Inflammatory macrophage (primary cell): Measurements from ENCODE around the gene SAXO2.
"Not testable (repeated sequence)": the region's sequence is repeated elsewhere in the genome, so short reads cannot be mapped to it uniquely, and the experiment has no call there.

Source experiments
- DNase-seq, 2 donors: peaks; one replicate each; pipeline ENCODE4 v3.0.0-alpha.2; 2020 to 2022

Gene SAXO2

DNA sequence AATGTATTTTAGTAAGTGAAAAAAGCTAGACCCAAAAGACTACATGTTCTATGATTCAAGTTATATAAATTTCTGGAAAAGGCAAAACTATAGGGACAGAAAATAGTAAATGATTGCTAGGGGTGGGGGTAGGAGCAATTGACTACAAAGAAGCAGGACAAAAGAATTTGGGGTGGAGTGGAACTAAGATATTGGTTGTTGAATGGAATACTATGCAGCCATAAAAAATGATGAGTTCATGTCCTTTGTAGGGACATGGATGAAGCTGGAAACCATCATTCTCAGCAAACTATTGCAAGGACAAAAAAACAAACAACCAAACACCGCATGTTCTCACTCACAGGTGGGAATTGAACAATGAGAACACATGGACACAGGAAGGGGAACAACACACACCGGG is 25.6 kb downstream of the SAXO2 start:
- DNase-seq: not testable (repeated sequence)

DNA sequence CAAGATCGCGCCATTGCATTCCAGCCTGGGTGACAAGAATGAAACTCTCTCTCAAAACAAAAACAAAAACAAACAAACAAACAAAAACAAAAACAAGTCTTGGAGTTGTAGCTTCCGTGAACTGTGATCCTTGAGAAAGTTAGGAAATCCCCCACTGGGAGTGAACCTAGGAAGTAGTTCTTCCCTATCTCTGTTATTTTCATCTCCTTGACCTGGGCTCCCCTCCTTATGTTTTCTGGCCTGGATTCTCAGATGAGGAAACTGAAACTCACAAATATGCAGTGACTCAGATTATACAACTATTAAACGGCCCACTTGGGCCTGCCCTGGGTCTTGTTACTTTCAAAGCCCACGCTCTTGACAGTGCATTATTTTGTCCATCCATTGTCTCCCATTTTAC is 29.7 kb downstream of the SAXO2 start:
- no peak for DNase-seq

DNA sequence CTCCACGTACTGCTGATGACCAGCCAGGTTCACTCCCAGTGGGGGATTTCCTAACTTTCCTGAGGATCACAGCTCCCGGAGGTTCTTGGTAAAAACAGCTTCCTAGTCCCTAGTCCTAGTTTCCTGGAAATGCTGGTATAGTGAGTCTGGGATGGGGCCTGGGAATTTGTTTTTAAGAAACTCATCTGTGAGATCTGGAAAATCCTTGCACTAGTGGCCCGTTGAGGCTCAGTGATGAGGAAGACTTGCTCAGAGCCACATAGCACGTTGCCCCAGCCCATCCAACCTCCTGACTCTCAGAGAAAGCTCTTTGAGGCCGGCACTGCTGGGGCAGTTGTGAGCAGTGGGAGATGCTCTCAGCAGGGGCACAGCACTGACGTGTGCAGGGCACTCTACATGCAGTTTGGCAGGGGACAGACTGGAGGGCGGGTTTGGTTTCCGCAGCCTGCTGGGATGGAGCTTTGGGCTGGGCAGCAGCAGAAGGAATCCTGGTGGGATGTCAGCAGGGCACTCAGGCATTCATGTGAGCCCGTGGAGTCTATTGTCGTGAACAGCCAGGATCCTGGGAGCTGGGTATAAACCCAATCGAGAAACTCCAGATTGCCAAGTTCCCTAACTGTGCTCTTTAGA is 31.6 kb downstream of the SAXO2 start:
- DNase-seq: no peak

DNA sequence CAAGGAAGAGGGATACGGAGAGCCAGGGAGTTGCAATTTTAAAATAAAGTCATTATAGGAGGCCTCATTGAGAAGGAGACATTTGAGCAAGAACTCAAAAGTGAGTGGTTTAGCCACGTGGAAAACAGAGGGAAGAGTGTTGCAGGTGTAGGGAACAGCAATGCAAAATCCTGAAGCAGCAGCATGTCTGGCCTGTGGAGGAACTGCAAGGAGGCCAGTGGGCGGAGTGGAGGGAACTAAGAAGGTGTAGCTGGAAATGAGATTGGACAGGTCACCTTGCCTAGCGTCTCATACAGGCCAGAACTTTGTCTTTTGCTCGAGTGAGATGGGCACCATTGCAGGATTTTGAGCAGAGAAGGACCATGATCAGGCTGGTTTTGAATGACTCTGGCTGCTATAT is 34.9 kb downstream of the SAXO2 start:
- DNase-seq: no peak

DNA sequence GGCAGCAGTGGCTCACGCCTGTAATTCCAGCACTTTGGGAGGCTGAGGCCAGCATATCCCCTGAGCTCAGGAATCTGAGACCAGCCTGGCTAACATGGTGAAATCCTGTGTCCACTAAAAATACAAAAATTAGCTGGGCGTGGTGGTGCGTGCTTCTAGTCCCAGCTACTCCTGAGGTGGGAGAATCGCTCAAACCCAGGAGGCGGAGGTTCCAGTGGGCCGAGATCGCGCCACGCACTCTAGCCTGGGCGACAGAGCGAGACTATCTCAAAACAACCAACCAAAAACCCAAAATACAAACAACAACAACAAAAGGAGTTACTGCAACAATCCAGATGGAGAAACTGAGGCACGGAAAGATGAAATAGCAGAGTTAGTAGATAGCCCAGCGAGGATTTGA is 35.4 kb downstream of the SAXO2 start:
- DNase-seq: no peak

DNA sequence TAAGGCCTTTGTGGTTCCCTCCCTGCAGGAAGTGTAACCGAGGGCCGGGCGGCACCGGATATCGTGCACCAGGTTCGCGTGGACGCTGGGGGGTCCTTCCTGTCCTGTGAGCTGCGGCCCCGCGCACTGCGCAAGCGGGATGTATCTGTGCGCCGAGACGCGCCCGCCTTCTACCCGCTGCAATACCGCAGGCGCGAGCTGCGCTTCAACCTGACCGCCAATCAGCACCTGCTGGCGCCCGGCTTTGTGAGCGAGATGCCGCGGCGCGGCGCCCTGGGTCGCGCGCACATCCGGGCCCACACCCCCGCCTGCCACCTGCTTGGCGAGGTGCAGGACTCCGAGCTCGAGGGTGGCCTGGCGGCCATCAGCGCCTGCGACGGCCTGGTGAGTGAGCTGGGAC is 35.9 kb downstream of the SAXO2 start:
- no peak for DNase-seq

DNA sequence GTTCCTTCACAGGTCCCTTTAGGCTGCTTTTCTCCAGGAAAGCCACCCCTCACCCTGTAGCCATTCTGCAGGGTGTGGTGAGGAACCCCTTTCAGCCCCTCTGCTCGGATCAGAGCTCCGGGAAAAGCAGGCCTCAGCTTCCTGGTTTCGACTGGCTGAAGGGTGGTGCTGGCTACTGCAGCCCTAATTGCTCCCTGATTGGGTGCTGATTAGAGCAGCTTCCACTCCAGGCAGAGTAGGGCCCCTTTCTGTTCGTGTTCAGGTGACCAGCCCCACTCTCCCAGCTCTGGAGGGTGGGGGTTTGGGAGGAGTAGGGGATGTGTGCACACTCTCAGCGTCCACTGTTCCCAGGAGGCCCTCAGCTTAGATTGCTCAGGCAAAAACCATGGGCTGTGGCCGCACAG is 36.9 kb downstream of the SAXO2 start:
- DNase-seq: not testable (repeated sequence)

DNA sequence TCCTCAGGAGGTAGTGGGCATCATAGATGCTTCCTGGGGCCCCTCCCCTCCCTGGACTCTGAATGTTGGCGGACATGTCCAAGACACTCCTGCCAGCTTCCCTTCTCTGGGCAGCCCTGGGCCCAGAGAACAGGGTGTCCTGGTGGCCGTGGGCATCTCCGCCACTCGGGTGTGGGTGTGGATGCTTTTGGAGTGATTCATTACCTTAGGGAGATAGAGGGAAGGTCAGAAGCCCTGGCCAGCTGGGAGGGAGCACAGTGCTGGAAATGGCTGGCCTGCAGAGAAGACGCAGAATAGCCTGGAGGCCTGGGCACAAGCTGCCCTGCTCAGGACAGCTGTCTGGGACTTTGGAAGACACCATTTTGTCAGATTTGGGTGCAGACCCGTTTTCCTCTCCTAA is 37.7 kb downstream of the SAXO2 start:
- not testable (repeated sequence) for DNase-seq

DNA sequence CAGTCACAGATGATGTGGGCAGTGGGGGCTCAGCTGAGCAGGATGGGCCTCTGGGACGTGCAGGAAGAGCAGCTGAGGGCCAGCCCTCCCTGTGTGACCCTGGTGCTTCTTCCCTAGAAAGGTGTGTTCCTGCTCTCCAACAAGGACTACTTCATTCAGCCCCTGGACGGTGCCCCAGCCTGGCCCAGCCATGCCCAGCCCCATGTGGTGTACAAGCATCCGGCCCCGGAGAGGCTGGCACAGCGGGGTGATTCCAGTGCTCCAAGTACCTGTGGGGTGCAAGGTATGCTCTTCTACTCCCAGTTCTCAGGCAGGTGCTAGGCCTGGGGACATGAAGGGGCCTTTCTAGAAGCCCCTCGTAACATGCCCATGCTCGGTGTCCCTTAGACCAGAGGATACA is 38.3 kb downstream of the SAXO2 start:
- no peak for DNase-seq

DNA sequence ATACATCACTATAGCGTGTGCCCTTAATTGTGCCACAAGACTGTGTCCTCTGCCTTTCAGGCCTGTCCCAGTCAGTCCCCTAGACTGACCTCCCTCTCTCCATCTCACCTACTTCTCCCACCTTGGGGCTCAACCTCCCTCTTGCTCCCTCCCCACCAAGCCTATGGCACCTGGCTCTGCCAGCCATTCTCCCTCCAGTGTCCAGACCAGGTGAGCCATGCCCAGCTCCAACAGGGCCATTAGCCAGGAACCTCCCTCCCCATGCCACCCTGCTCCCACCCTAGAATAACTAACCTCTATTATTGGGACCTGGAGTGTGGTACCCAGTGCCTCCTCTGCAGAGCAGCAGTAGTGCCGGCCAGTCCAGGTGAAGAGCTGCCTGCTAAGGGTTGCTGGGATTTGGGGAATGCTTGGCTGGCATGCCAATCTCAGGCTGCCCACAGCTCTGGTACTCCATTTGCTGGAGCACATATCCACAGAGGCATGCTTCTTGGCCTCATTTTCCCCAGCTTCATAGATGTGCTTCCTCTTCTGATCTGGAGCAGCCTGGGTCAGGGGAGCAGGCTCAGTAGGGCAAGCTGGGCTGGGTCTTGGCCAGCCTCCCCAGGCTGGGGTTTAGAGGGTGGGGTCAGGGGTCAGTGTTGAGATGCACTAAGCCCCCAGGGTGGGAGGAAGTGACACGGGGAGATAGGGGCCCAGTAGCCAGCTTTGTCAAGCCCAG is 38.8 kb downstream of the SAXO2 start:
- DNase-seq: no peak

DNA sequence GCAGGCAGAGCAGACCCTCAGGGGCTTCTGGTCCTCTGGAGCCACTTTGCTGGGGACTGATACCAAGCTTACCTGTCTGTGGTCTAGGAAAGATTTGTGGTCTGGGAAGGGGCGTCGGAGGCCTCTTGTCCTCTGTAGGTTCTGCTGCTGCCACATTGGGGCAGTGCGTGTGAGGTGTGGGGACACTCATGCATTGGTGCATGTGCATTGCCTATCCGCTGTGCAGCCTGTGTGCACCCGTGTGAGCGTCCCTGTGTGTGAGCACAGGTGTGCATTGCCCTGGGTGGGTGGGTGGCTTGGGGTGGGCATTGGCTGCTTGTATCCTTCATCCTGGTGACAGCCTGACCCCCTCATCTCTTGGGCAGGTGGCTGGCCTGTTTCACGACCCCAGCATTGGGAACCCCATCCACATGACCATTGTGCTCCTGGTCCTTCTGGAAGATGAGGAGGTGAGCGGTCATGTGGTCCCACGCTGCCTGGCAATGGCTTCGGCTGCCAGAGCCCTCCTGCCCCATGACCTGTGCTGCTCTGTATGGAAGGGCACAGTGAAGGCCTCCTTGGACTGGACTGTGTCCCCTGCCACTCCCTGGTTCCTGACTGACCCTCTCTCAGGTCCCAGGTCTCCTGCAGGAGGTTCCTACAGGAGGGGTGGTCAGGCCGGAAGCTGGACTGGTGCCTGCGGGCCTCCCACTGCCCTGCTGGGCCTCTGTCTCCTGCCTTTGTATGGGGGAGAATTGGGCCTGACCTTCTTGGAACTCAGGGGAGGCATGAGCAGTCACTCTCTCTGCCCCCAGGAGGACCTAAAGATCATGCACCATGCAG is 41.5 kb downstream of the SAXO2 start:
- no peak for DNase-seq

DNA sequence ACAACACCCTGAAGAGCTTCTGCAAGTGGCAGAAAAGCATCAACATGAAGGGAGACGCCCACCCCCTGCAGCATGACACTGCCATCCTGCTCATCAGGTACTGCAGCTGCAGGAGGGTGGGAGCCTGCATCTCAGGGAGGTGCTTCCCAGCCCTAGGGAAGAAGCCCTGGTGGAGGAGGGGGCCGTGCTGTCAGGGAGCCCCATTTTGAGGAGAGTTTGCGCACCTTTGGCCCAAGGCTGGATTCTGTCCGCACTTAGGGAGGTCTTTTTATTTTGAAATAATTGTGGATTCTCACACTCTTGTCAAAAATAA is 42.1 kb downstream of the SAXO2 start:
- no peak for DNase-seq

DNA sequence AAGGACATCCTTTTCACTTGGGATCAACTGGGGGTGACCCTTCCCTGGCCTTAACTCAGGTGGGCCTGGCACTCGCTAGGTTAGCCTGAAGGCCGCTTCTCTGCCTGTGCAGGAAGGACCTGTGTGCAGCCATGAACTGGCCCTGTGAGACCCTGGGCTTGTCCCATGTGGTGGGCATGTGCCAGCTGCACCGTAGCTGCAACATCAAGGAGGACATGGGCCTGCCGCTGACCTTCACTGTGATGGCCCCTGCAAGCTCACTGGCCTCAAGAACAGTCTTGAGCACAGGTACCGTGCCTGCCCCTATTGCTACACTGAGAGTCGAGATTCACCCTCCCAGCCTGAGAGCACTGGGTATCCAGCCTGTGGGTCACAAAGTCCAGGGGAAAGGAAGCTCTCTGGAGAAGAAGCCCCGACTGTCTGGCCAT is 43.0 kb downstream of the SAXO2 start:
- no peak for DNase-seq

DNA sequence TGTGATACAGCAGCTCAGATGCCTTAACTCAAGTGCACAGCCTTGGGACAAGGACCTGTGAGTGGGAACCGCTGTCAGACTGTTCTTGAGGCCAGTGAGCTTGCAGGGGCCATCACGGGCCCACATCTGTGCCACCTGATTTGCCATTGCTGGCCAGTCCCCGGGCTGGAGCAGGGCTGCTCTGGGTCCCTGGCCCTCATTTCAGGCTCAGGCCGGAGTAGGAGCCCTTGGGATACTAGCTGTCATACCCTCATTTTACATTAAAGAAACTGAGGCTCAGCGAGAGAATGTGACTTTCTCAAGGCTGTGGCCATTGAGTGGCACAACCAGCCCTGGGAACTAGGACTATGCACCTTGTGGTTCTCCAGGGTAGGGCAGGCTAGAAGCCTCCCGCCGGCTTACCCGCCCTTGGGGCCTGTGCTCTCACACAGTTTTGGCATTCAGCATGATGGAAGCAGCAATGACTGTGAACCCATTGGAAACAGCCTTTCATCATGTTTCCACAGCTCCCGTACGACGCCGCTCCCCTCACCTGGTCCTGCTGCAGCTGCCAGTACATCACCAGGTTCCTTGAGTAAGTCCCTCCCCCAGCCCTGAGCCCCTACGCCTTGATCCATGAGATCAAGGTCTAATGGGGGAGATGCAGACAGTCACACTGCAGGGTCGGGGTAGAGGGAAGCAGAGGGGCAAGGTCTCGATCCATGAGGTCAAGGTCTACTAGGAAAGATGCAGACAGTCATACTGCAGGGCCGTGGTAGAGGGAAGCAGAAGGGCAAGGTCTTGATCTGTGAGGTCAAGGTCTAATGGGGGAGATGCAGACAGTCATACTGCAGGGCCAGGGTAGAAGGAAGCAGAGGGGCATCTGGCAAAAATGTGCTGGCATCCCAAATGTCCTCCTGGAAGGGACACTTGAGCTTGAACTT is 44.4 kb downstream of the SAXO2 start:
- DNase-seq: no peak

DNA sequence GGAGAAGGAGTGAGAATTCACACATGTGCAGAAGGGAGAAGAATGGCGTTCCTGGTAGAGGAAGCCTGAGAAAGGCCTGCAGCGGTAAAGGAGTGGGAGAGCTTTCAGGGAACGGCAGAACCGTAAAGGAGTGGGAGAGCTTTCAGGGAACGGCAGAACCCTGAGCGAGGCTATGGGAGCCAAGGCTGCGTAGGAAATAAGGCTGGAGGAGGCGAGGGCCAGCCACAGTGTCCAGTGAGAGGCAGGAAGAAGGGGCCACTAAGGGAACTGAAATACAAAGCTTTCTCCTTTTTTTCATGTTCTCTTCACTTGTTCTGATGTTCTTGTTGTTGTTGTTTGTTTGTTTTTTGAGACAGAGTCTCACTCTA is 45.1 kb downstream of the SAXO2 start:
- DNase-seq: no peak

DNA sequence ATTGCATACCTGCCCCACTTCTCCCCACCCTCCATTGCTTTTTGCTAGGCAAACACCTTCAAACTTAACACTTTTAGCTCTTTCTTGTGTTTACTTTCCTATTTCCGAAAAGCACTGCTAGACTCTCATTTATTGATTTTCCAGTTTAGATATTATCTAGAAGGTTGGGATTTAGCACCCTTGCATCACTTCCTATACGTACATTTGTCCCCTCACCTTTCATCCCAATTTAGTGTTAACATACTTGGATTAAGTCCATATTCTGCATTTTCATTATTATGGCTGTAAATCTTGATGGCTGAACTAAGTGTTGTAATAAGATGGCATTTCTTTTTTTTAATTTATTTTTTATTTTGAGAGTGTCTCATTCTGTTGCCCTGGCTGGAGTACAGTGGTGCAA is 47.2 kb downstream of the SAXO2 start:
- DNase-seq: no peak

DNA sequence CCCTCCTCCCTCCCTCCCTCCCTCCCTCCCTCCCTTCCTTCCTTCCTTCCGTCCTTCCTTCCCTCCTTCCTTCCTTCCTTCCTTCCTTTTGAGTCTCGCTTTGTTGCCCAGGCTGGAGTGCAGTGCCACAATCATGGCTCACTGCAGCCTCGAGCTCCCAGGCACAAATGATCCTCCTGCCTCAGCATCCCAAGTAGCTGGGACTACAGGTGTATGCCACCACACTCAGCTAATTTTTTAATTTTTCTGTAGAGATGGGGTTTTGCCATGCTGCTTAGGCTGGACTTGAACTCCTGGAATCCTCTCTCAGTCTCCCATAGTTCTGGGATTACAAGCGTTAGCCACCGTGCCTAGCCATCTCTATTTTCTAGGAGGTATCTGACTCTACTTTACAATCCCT is 48.7 kb downstream of the SAXO2 start:
- not testable (repeated sequence) for DNase-seq

DNA sequence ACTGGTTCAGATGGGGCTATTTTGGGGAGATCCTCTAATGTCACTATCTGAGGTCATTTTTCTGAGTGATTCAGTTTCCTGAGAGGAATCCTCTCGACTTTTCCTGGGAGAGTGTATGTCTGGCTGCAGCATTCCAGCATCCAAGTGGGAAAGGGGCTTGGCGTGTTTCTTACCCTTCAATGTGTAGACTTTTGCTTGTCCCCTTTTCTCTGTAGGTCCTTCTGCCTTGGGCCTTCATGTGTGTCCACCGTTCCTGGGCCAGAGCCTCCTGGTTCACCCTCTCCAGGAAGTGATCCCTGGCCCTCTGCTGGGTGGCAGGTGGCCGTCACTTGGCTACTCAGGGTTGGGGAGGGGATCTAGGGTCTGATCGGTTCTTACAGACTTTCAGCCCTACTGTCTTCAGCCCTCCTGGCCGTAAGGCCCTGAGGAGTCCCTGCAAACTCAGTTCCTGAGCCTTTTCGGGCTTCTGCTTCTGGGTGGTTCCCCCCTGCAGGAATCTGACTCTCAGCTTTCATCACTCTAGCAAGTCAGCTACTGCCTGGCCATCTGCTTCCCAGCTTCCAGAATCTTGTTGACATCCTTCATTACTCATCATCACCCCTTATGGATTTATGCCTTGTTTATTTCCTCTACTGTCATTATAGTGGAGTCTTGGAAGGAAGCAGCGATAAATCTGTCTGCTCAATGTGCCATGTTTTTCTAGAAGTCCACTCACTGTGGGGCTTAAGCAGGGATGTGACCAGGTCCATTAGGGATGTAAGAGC is 50.1 kb downstream of the SAXO2 start:
- no peak for DNase-seq

DNA sequence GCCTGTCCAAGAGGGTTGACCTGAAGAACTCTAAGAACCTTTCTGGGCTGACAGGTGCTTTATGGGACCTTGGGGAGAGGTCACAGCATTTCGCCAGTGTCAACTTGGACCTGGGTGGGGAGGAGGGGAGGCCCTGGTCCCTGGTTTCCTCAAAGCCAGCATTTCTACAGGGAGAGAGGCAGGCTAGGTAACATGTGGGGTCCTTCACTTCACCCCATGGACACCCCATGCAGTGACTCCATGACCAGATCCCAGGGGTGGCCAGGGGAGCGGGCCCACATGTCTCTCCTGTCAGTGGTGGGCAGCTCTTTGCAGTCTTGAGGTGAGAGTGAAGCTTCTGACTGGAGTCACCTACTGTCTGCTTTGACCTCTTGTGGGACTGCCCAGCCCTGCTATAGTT is 50.8 kb downstream of the SAXO2 start:
- DNase-seq: no peak

DNA sequence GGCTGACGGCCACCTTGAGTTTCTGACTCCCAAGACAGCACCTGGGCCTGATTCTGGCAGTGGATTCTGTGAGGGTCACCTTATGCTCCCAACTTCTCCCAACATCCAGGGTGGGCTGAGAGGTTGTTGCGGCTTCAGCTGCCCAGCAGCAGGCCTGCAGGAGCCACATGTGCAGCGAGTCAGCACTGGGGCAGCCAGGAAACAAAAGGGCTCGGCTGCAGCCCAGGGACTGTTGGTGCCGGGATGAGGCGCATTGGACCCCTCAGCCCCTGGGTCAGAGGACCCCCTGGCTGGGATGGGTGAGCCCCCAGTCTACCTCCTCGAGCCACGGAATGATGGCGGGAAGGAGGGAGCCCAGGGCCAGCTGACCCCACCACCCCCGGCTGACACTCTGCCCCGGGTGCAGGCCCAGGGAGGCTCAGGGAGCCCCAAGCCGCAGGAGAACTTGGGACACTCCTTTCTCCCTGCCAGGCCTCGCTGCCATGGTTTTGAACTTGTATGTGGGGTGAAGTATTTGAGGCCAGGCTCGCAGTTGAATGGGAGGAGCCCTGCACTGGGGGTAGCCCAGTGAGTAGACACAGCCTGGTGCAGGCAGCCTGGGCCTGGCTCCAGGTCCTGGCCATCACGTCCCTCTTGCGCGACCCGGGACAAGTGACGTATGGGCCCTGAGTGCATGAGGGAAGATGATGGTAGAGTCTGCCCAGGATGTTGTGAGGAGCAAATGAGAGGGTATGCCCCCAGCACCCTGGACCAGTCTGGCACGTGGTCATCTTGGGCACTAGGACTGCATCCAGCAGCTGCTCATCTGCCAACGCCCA is 51.5 kb downstream of the SAXO2 start:
- not testable (repeated sequence) for DNase-seq
